ENCODE results near the gene ACACB. TPM values are rescaled to one million over a fixed set of nuclear protein-coding genes. Genes with fewer than 3 reads are reported as not detected.

Gene ACACB
- total RNA-seq, result 4.4 and 5.4 TPM in 2 replicates
- long read RNA-seq, partial matches to known transcripts, result 0 of 1 reads
- long read RNA-seq, other reads (novel, unspliced or antisense), result 0 of 1 reads

- no peaks in the 10 kb centered on the region for H3K9me3 Mint-ChIP-seq (ENCODE audit: unreplicated experiment)
- H3K4me3 Mint-ChIP-seq (ENCODE audit: unreplicated experiment), result no peak within 1 kb of the TSS
- H3K27me3 Mint-ChIP-seq (ENCODE audit: unreplicated experiment), result no peaks in the 10 kb centered on the region
- H3K4me1 Mint-ChIP-seq (ENCODE audit: unreplicated experiment), result peaks cover 22% of the 10 kb centered on the region
- no peak for DNase-seq (ENCODE audit: extremely low spot score, unreplicated experiment)
- H3K27ac Mint-ChIP-seq (ENCODE audit: unreplicated experiment), result no peak within 1 kb of the TSS
- no peak for TF ChIP-seq CTCF (IDR thresholded peaks at IDR 0.05)
- no peaks in the 10 kb centered on the region for H3K36me3 Mint-ChIP-seq (ENCODE audit: unreplicated experiment)
These were observed at the start of gene ACACB for GRCh38 chr12:109115758-109116610. ACACB (plus strand) TSS chr12:109116587; CDS start chr12:109139406, 22,819 bp downstream.

GRCh38 chr12:109069307-109070271, 46.8 kb upstream of the ACACB start:
- H3K4me1 Mint-ChIP-seq (ENCODE audit: unreplicated experiment), result no peaks in the 10 kb centered on the region
- H3K27ac Mint-ChIP-seq (ENCODE audit: unreplicated experiment), result no peak overlapping the region
- H3K4me3 Mint-ChIP-seq (ENCODE audit: unreplicated experiment), result no peak overlapping the region
- no peak for TF ChIP-seq CTCF (IDR thresholded peaks at IDR 0.05)
- peak; percentile 60 for DNase-seq (ENCODE audit: extremely low spot score, unreplicated experiment)
- H3K36me3 Mint-ChIP-seq (ENCODE audit: unreplicated experiment), result peaks cover 43% of the 10 kb centered on the region
- peaks cover under 1% of the 10 kb centered on the region for H3K9me3 Mint-ChIP-seq (ENCODE audit: unreplicated experiment)
- H3K27me3 Mint-ChIP-seq (ENCODE audit: unreplicated experiment), result no peaks in the 10 kb centered on the region

- Mint-ChIP-seq H3K27me3 (ENCODE audit: unreplicated experiment) (no peaks in the 10 kb centered on the region), H3K36me3 (ENCODE audit: unreplicated experiment) (peaks cover 58% of the 10 kb centered on the region), H3K27ac (ENCODE audit: unreplicated experiment) (no peak overlapping the region)
These were observed 41.5 kb upstream of the ACACB start for GRCh38 chr12:109074866-109075265.

GRCh38 chr12:109082751-109083150, 33.6 kb upstream of the ACACB start:
- no peak for DNase-seq (ENCODE audit: extremely low spot score, unreplicated experiment)
- Mint-ChIP-seq H3K27me3 (ENCODE audit: unreplicated experiment) (no peaks in the 10 kb centered on the region), H3K27ac (ENCODE audit: unreplicated experiment) (no peak overlapping the region), H3K36me3 (ENCODE audit: unreplicated experiment) (peaks cover 44% of the 10 kb centered on the region), H3K4me1 (ENCODE audit: unreplicated experiment) (no peaks in the 10 kb centered on the region), H3K9me3 (ENCODE audit: unreplicated experiment) (peaks cover 4% of the 10 kb centered on the region), H3K4me3 (ENCODE audit: unreplicated experiment) (no peak overlapping the region)
- no peak for TF ChIP-seq CTCF (IDR thresholded peaks at IDR 0.05)

More at GRCh38 chr12:109074866-109075265, 41.5 kb upstream of the ACACB start:
- Mint-ChIP-seq H3K4me1 (ENCODE audit: unreplicated experiment) (no peaks in the 10 kb centered on the region), H3K9me3 (ENCODE audit: unreplicated experiment) (peaks cover 11% of the 10 kb centered on the region), H3K4me3 (ENCODE audit: unreplicated experiment) (no peak overlapping the region)
- DNase-seq (ENCODE audit: extremely low spot score, unreplicated experiment), result no peak
- TF ChIP-seq CTCF (IDR thresholded peaks at IDR 0.05), result no peak
